ENCODE measurements around the gene PRR14. TPM values are rescaled to one million over a fixed set of nuclear protein-coding genes. Genes with fewer than 3 reads are reported as not detected.

The PRR14 gene
- total RNA-seq, 4 donors from 2014 or later: 8.8 to 28.4 (median 17.8) TPM

- H3K36me3 ChIP-seq: peaks cover 0 to 51% of the 10 kb centered on the region in 2 donors
- DNase-seq (no peak), ATAC-seq (no peak)
- H3K4me1 ChIP-seq: no peaks in the 10 kb centered on the region
- in situ Hi-C loops (cut with MboI; ENCODE audit: low sequenced_read_pairs in 4 of 4) (no loop called here), intact Hi-C loops (cut with DNase I; ENCODE audit: low total_unique reads) (no loop called here)
- no peak for TF ChIP-seq POLR2A (IDR thresholded peaks at IDR 0.05)
- no peak for TF ChIP-seq CTCF (IDR thresholded peaks at IDR 0.05 in 4 of 5, conservative IDR thresholded peaks at IDR 0.05 in 1 of 5)
- H3K27ac ChIP-seq: no peak overlapping the region
- H3K4me3 ChIP-seq: no peak overlapping the region
- H3K27me3 ChIP-seq: no peaks in the 10 kb centered on the region
- no peaks in the 10 kb centered on the region for H3K9me3 ChIP-seq
Measured at GRCh38 chr16:30604316-30604947, 46.3 kb upstream of the PRR14 start.

- TF ChIP-seq CTCF (IDR thresholded peaks at IDR 0.05 in 4 of 5, conservative IDR thresholded peaks at IDR 0.05 in 1 of 5): no peak
- TF ChIP-seq POLR2A (IDR thresholded peaks at IDR 0.05): no peak
- in situ Hi-C loops (cut with MboI; ENCODE audit: low sequenced_read_pairs in 4 of 4): no loop called here
- no peak for ATAC-seq
- Histone ChIP-seq H3K27me3 (no peaks in the 10 kb centered on the region), H3K36me3 (peaks cover 0 to 51% of the 10 kb centered on the region in 2 donors), H3K4me1 (no peaks in the 10 kb centered on the region), H3K4me3 (no peak overlapping the region), H3K27ac (no peak overlapping the region), H3K9me3 (no peaks in the 10 kb centered on the region)
- no peak for DNase-seq
- intact Hi-C loops (cut with DNase I; ENCODE audit: low total_unique reads): loop anchor here (5.0 kb wide), 1 partner anchor 33 kb away; the partner anchor contains the start of gene ZNF688
Measured at GRCh38 chr16:30605158-30605557, 45.6 kb upstream of the PRR14 start.

GRCh38 chr16:30606004-30606403 lies 44.8 kb upstream of the PRR14 start:
- H3K4me3 ChIP-seq: no peak overlapping the region
- no peaks in the 10 kb centered on the region for H3K27me3 ChIP-seq
- in situ Hi-C loops (cut with MboI; ENCODE audit: low sequenced_read_pairs in 4 of 4) (no loop called here), intact Hi-C loops (cut with DNase I; ENCODE audit: low total_unique reads) (loop anchor here (5.0 kb wide), 1 partner anchor 34 kb away; the partner anchor contains the start of gene ZNF688)
- TF ChIP-seq POLR2A (IDR thresholded peaks at IDR 0.05): no peak
- no peak for TF ChIP-seq CTCF (IDR thresholded peaks at IDR 0.05 in 4 of 5, conservative IDR thresholded peaks at IDR 0.05 in 1 of 5)
- ATAC-seq: no peak
- no peak for DNase-seq
- no peaks in the 10 kb centered on the region for H3K4me1 ChIP-seq
- no peak overlapping the region for H3K27ac ChIP-seq
- H3K36me3 ChIP-seq: peaks cover 0 to 51% of the 10 kb centered on the region in 2 donors
- no peaks in the 10 kb centered on the region for H3K9me3 ChIP-seq

- Histone ChIP-seq H3K36me3 (peaks cover 0 to 36% of the 10 kb centered on the region in 2 donors), H3K27me3 (no peaks in the 10 kb centered on the region), H3K4me3 (peak overlapping the region; percentile 80 to 100 (median 98)), H3K9me3 (no peaks in the 10 kb centered on the region), H3K4me1 (no peaks in the 10 kb centered on the region), H3K27ac (peak overlapping the region; percentile 91 to 99 (median 94))
- in situ Hi-C loops (cut with MboI; ENCODE audit: low sequenced_read_pairs in 4 of 4) (no loop called here), intact Hi-C loops (cut with DNase I; ENCODE audit: low total_unique reads) (loop anchor here (5.0 kb wide), 1 partner anchor 37 kb away; the partner anchor contains the start of gene ZNF688)
- ATAC-seq: peak; percentile 27 to 50
- TF ChIP-seq POLR2A (IDR thresholded peaks at IDR 0.05) (no peak), CTCF (IDR thresholded peaks at IDR 0.05 in 4 of 5, conservative IDR thresholded peaks at IDR 0.05 in 1 of 5) (no peak)
- peak in 1 of 2 donors; percentile 39 for DNase-seq
Measured at GRCh38 chr16:30609002-30609925, 41.5 kb upstream of the PRR14 start.
